ENCODE measurements around the gene MEP1B. TPM values are rescaled to one million over a fixed set of nuclear protein-coding genes. Genes with fewer than 3 reads are reported as not detected.

The MEP1B gene
- total and polyA plus RNA-seq, 2 donors (not counting 1 experiment from before 2014, with no cell fraction given), result 0.03 TPM; not detected in 1

GRCh38 chr18:32237049-32237448 is 47.2 kb downstream of the MEP1B start:
- CTCF ChIA-PET, result no interaction called here
- H3K4me3 ChIP-seq (ENCODE audit: control extremely low read depth in 1 of 5, extremely low read depth in 1 of 5, insufficient read depth in 1 of 5, low read depth in 2 of 5, low read length in 4 of 5), result no peak overlapping the region

GRCh38 chr18:32238635-32239268 is 48.9 kb downstream of the MEP1B start:
- ATAC-seq (ENCODE audit: low read depth), result no peak
- no peak overlapping the region for H3K4me3 Mint-ChIP-seq
- intact Hi-C loops (cut with micrococcal nuclease), result no loop called here
- no peaks in the 10 kb centered on the region for H3K9me3 ChIP-seq (ENCODE audit: control extremely low read depth in 1 of 3, control insufficient read depth in 2 of 3, insufficient read depth in 1 of 3, low read length in 2 of 3)
- H3K9ac ChIP-seq (ENCODE audit: low read length), result no peak overlapping the region
- H4K20me1 ChIP-seq (ENCODE audit: control insufficient read depth, insufficient read depth, low read length, poor library complexity, severe bottlenecking), result no peaks in the 10 kb centered on the region
- H3K27me3 Mint-ChIP-seq, result peaks cover 6% of the 10 kb centered on the region
- CTCF ChIA-PET, result no interaction called here
- H3K9me3 Mint-ChIP-seq (ENCODE audit: insufficient read depth), result no peaks in the 10 kb centered on the region
- peaks cover 0 to 6% (median 1%) of the 10 kb centered on the region in 4 experiments for H3K27me3 ChIP-seq (replicated peaks in 1 of 4; ENCODE audit: control extremely low read depth in 1 of 4, control insufficient read depth in 3 of 4, insufficient read depth in 4 of 4, low read length in 3 of 4)
- no peak for DNase-seq
- H2AFZ ChIP-seq (ENCODE audit: insufficient read depth, low read depth, low read length, poor library complexity, severe bottlenecking), result no peak overlapping the region
- 97% methylated on average over 3 of the region's 5 CpGs for WGBS (ENCODE audit: insufficient coverage)
- no peak overlapping the region for H3K27ac Mint-ChIP-seq
- POLR2A ChIA-PET, result no interaction called here
- H3K4me1 ChIP-seq (ENCODE audit: control insufficient read depth in 2 of 2, insufficient read depth in 2 of 2, low read length in 2 of 2), result no peaks in the 10 kb centered on the region
- no peaks in the 10 kb centered on the region for H3K79me2 ChIP-seq (ENCODE audit: control insufficient read depth, insufficient read depth, low read length)
- TF ChIP-seq EZH2 (IDR thresholded peaks at IDR 0.05; ENCODE audit: borderline replicate concordance, insufficient read depth, low read depth, low read length, poor library complexity, severe bottlenecking), result no peak
- TF ChIP-seq CTCF (IDR thresholded peaks at IDR 0.05), result no peak
- H3K4me1 Mint-ChIP-seq, result no peaks in the 10 kb centered on the region
- H3K4me2 ChIP-seq (replicated peaks; ENCODE audit: low read depth, low read length, poor library complexity, severe bottlenecking), result no peak overlapping the region
- H3K27ac ChIP-seq (ENCODE audit: low read length in 2 of 2), result no peak overlapping the region
- H3K36me3 ChIP-seq (replicated peaks in 1 of 2; ENCODE audit: control extremely low read depth in 1 of 2, control insufficient read depth in 1 of 2, extremely low read depth in 1 of 2, insufficient read depth in 2 of 2, low read length in 1 of 2), result no peaks in the 10 kb centered on the region
- H3K4me3 ChIP-seq (ENCODE audit: control extremely low read depth in 1 of 5, extremely low read depth in 1 of 5, insufficient read depth in 1 of 5, low read depth in 2 of 5, low read length in 4 of 5), result no peak overlapping the region

More at GRCh38 chr18:32237049-32237448, 47.2 kb downstream of the MEP1B start:
- H3K4me1 ChIP-seq (ENCODE audit: control insufficient read depth in 2 of 2, insufficient read depth in 2 of 2, low read length in 2 of 2), result no peaks in the 10 kb centered on the region
- WGBS (ENCODE audit: insufficient coverage), result no CpG with 5 or more reads among the region's 3 CpGs
- H3K36me3 ChIP-seq (replicated peaks in 1 of 2; ENCODE audit: control extremely low read depth in 1 of 2, control insufficient read depth in 1 of 2, extremely low read depth in 1 of 2, insufficient read depth in 2 of 2, low read length in 1 of 2), result no peaks in the 10 kb centered on the region
- intact Hi-C loops (cut with micrococcal nuclease), result no loop called here
- no peaks in the 10 kb centered on the region for H3K79me2 ChIP-seq (ENCODE audit: control insufficient read depth, insufficient read depth, low read length)
- no peak for DNase-seq
- H3K4me3 Mint-ChIP-seq, result no peak overlapping the region
- no peaks in the 10 kb centered on the region for H3K4me1 Mint-ChIP-seq
- POLR2A ChIA-PET, result no interaction called here
- ATAC-seq (ENCODE audit: low read depth), result no peak
- peaks cover 0 to 6% (median 1%) of the 10 kb centered on the region in 4 experiments for H3K27me3 ChIP-seq (replicated peaks in 1 of 4; ENCODE audit: control extremely low read depth in 1 of 4, control insufficient read depth in 3 of 4, insufficient read depth in 4 of 4, low read length in 3 of 4)
- TF ChIP-seq CTCF (IDR thresholded peaks at IDR 0.05), result no peak
- no peak for TF ChIP-seq EZH2 (IDR thresholded peaks at IDR 0.05; ENCODE audit: borderline replicate concordance, insufficient read depth, low read depth, low read length, poor library complexity, severe bottlenecking)
- H3K27ac Mint-ChIP-seq, result no peak overlapping the region
- H3K9ac ChIP-seq (ENCODE audit: low read length), result no peak overlapping the region
- H3K27ac ChIP-seq (ENCODE audit: low read length in 2 of 2), result no peak overlapping the region
- H3K9me3 Mint-ChIP-seq (ENCODE audit: insufficient read depth), result no peaks in the 10 kb centered on the region
- no peaks in the 10 kb centered on the region for H4K20me1 ChIP-seq (ENCODE audit: control insufficient read depth, insufficient read depth, low read length, poor library complexity, severe bottlenecking)
- peaks cover 7% of the 10 kb centered on the region for H3K27me3 Mint-ChIP-seq
- no peak overlapping the region for H2AFZ ChIP-seq (ENCODE audit: insufficient read depth, low read depth, low read length, poor library complexity, severe bottlenecking)
- no peaks in the 10 kb centered on the region for H3K9me3 ChIP-seq (ENCODE audit: control extremely low read depth in 1 of 3, control insufficient read depth in 2 of 3, insufficient read depth in 1 of 3, low read length in 2 of 3)
- H3K4me2 ChIP-seq (replicated peaks; ENCODE audit: low read depth, low read length, poor library complexity, severe bottlenecking), result no peak overlapping the region

Data from B cell (primary cell).